Epithelial cell of esophagus (primary cell): ENCODE data around the gene P2RX2.

Source experiments
- DNase-seq: peaks from one replicate; pipeline ENCODE4 v3.0.0; 2010; ENCODE audit warnings: low read depth
- H3K4me3 ChIP-seq: 2 replicates; pipeline ENCODE4 v1.5.1; 2011; ENCODE audit warnings: mild to moderate bottlenecking, low read length, control low read depth
- TF ChIP-seq, protein P1 (sequence below): IDR thresholded peaks from 2 replicates; pipeline ENCODE4 v1.5.1; 2011; ENCODE audit warnings: low read depth, mild to moderate bottlenecking, low read length, control low read depth, inconsistent platforms; ENCODE audit not compliant: insufficient read depth; ENCODE audit errors: missing control alignments

P2RX2 gene

DNA sequence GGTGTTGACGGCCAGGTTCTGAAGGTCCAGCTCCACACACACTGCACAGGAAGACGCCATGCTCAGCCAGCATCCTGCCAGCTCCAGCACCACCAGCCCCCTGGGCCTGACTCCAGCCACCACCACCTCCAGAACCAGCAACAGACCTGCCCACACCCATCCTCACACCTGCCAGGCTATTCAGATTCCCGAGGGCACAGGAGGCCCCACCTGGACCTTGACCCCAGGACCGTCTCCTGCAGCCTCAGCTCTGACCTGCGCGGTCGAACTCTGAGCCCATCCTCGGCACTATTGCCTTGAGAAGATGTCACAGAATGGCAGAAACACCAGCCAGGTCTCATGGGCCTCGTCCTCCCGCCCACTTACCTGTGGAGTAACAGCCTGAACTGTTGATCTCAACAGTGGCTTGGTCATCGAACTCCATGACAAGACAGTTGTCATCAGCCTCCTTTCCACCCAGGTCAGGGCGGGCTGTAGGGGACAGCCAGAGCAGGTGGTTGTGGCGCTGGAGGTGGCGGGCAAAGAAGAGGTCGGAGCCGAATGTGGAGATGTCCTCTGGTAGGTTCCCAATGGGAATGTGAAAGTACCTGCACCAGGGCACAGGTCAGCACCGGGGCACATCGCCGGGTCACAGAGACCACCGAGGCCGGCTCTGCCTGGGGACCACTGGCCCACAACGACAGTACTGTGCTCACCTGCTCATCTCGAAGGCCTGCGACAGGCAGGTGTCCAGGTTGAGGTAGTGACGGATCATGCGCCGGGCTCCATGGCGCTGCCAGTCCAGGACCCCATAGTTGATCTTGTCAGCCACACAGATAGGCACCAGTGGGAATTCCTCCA, 23.5 kb downstream of the P2RX2 start:
- TF ChIP-seq, protein P1, sequence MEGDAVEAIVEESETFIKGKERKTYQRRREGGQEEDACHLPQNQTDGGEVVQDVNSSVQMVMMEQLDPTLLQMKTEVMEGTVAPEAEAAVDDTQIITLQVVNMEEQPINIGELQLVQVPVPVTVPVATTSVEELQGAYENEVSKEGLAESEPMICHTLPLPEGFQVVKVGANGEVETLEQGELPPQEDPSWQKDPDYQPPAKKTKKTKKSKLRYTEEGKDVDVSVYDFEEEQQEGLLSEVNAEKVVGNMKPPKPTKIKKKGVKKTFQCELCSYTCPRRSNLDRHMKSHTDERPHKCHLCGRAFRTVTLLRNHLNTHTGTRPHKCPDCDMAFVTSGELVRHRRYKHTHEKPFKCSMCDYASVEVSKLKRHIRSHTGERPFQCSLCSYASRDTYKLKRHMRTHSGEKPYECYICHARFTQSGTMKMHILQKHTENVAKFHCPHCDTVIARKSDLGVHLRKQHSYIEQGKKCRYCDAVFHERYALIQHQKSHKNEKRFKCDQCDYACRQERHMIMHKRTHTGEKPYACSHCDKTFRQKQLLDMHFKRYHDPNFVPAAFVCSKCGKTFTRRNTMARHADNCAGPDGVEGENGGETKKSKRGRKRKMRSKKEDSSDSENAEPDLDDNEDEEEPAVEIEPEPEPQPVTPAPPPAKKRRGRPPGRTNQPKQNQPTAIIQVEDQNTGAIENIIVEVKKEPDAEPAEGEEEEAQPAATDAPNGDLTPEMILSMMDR = no peak
- no peak for DNase-seq
- H3K4me3 ChIP-seq = no peak overlapping the region

DNA sequence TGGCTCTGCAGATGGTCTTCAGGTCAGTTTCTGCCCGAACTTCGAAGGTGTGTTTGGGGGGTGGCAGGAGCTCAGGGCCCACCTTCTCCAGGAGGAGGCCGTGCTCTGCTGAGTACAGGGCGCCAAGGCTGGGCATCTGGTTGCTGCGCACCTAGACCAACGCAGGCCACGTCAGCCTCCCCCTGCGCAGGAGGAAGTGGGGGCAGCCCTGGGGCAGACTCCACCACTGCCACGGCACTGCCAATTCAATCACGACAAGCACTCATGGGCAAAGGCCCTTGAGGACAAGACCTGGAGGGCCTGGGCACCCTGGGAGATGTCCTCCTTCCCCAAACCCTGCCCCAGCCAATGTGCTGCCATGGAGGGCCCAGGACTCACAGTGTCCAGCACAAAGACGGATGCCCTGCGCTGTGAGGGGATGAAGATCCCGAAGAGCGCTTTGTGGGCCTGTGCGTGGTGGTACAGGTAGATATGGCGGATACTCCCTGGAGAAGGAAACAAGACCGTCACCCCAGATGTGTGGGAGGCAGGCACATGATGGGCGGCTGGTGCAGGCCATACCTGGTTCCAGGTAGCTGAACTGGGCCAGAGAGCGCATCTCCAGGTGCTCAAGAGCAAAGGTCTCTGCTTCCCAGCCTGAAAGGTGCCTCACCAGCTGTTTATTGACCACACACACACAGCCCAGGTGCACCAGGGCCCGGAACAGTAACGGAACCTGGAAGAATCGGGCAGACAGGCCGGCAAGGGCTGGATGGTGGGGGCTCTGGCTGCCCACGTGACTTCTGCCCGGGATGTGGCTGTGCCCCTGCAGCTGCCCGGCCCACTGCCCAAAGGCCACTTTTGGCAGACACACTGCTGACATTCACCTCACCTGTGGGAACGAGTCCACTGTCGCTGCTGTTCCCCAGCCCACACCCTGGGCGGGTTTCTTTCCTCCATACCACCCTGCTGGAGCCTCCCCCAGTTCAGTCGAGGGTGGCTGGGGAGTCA, 24.6 kb downstream of the P2RX2 start:
- DNase-seq = no peak
- H3K4me3 ChIP-seq = no peak overlapping the region
- TF ChIP-seq, protein P1 = no peak

- TF ChIP-seq, protein P1 = no peak
- no peak for DNase-seq
- no peak overlapping the region for H3K4me3 ChIP-seq
Measured at GRCh38 chr12:132646850-132647249, 28.3 kb downstream of the P2RX2 start.

DNA sequence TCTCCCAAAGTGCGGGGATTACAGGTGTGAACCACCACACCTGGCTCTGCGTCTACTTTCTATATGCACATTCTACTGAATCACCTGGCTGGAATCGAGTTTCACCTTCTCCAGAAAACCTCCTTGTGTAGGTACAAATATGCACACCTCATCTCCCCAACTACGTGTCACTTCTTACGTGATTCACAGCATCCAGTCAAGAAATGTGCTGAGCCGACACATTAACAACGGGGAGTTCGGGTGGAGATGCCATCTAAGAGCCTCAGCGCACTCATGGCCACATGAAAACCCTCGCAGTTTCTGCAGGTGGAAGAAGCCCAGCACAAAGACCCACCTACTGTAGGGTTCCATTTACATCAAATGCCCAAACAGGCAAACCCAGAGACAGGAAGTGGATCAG, 29.3 kb downstream of the P2RX2 start:
- no peak for DNase-seq
- TF ChIP-seq, protein P1 = no peak
- H3K4me3 ChIP-seq = no peak overlapping the region

- TF ChIP-seq, protein P1 = no peak
- no peak for DNase-seq
- H3K4me3 ChIP-seq = no peak overlapping the region
Measured at GRCh38 chr12:132648616-132649225, 30.1 kb downstream of the P2RX2 start.

DNA sequence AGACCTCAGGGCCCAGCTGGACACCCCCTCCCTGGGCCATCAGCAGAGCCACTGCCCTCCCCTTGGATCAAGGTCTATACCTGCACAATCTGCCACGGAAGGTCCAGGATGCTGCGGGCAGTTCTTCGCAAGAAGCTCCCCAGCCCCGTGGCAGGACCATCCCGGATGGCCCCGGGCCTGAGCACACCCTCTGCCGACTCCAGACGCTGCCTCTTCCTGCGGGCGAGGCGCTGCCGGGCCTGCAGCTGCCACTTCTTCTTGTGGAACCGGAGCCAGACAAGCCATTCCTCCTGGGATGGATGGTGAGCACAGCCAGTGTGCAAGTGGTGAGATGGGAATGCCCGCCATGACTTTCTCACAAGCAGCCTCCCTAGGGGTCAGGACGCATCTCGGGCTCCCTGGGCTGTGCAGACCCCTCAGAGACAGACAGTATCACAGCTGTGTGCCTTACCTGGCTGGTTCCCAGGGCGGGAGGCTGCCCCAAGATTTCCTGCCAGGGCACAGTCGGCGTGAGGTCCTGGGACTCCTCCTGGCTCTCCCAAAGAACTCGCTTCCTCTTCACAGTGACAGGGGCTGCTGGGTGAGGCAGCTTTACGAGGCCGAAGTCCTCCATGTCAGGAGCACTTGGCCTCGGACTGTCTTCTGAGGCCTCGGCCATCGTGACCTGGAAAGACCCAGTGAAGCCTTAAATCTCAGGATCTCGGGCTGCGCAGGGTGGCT, 30.8 kb downstream of the P2RX2 start:
- DNase-seq = no peak
- TF ChIP-seq, protein P1 = no peak
- H3K4me3 ChIP-seq = no peak overlapping the region
